Epithelial cell of prostate (primary cell): Measurements from ENCODE around the gene NAT16.

Experiments used
- DNase-seq: peaks from one replicate; pipeline ENCODE4 v3.0.0-alpha.2; 2011; ENCODE audit warnings: low read depth, low spot score
- H3K27ac ChIP-seq: fragments of 450-650 bp; 2 replicates; pipeline ENCODE4 v1.5.1; 2017; ENCODE audit warnings: mild to moderate bottlenecking

Gene NAT16

DNA sequence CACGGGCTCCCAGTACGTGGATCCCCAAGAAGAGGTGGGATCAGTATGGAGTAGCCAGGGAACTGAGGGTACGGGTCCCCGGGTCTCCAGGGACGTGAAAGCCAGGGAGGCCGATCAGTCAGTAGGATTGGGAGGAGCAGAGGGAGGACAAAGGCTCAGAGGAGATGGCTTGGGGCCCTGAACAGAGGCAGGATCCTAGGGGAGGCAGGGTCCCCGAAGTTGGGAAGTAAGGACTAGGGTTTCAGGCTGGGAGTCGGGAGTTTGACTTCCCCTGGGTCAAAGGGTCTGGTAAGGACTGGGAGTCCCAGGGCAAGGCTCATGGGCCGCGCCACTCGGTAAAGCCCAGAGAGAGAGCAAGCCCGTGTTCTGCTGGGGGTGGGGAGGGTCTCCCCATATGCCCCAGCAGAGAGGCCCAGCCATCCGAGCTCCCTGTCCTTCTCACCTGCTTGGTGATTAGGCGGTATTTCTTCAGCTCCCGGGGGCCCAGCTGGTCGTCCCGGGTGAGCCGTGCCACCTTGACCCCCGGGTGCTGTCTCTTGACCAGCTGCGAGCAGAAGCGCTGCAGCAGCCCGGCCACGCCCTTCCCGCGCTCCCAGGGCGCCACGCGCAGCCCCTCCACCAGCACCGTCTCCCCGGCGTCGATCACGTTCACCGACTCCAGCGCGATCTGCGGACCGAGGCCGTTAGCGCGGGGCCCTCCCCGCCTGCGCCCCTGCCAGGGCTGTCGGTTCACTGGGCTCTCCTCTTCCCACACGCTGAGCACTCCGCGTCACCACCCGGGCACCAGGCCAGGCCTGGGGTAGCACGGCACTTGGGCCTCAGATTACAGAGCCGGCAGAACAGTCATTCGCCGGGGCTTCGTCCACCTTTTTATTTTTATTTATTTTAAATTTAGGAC, 7.0 kb downstream of the NAT16 start:
- H3K27ac ChIP-seq, result no peak overlapping the region
- DNase-seq, result no peak

DNA sequence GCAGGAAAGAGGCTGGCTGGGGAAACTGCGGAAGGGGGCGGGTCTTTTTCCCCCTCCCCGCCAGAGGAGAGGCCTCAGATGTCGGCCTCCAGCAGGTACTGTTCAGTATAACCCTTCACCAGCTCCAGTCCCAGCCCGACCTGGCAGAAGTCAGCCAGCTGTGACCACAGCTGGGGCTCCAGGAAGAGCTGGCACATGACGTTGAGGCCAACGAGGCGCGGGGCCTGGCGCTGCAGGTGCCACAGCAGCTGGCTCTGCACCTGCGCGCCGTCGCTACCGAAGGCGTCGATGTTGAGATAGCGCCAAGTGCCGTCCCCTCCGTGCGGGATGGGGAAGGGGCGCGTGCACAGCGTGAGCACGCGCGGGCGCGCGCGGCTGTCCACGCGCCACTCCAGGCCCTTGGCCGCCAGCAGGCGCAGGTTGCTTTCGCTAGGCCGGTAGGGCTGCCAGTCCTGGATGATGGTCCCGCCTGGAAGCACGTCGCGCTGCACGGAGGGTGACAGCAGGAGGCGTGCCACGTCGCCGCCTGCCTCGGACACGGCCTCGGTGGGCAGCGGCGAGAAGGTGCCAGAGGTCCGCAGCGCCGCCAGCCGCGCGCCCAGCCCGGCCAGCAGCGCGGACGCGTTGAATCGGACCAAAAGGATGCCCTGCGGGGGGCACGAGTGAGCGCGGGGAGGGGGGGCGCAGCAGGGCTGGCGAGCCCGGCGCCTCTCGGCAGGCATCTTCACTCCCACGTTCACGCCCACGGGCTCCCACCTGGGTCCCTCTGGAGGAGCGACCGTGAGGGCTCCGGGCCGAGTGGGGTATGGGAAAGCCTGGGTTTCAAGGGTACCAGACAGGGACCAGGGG, 7.9 kb downstream of the NAT16 start:
- DNase-seq, result no peak
- no peak overlapping the region for H3K27ac ChIP-seq

DNA sequence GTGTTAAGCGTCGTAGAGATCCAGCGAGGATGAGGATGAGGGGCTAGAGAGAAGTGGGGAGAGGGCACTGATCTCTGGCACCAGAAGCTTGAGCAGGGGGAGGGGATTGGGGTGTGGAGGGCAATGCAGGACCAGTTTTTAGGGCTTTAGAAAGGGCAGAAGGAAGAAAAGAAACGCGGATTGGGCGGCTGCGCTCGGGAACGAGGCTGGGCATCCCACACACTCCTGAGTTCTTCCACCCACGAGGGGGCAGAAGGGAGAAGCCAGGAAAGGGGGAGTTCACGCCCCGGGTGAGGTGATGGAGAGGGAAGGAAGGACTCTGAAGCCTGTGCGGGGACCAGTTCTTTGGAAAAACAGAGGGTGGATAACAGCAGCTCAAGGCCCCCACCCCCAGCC, 8.7 kb downstream of the NAT16 start:
- no peak overlapping the region for H3K27ac ChIP-seq

DNA sequence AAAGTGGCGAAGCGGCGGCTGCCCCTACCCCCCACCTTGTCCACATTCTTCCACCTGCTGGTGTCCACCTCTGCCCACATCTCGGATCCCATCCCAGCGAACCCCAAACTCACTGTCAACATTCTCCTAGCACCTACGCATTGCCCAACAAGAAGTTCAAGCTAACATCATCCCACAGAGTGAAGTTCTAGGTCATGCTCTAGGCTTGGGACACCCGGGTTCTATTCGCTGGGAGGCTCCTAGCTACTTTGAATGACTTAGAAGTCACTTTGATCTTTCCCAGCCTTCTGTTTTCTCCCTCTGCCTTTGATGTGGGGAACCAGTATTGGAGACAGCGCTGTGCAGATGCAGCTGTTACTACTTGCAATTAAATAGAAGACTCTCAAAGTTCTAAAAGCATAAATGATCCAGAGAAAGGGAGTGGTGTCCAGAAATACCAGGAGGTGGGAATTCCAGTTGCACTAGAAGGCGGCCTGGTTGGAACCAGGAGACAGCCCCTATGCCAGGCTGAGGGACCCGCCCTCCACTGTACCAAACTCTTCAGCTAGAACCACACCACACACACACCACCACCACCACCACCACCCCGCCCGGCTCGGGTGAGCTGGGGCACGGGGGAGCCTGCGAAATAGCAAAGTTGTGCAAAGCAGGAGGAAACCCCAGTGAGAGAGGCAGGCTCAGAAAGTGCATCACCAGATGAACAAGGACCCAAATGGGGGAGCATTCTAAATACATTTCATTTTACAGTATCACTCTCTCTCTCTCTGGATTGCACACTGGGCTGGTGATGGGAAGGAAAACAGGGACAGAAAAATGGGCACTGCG, 9.3 kb downstream of the NAT16 start:
- H3K27ac ChIP-seq, result no peak overlapping the region
- no peak for DNase-seq

More for the DNA sequence above, 8.7 kb downstream of the NAT16 start:
- DNase-seq, result no peak

DNA sequence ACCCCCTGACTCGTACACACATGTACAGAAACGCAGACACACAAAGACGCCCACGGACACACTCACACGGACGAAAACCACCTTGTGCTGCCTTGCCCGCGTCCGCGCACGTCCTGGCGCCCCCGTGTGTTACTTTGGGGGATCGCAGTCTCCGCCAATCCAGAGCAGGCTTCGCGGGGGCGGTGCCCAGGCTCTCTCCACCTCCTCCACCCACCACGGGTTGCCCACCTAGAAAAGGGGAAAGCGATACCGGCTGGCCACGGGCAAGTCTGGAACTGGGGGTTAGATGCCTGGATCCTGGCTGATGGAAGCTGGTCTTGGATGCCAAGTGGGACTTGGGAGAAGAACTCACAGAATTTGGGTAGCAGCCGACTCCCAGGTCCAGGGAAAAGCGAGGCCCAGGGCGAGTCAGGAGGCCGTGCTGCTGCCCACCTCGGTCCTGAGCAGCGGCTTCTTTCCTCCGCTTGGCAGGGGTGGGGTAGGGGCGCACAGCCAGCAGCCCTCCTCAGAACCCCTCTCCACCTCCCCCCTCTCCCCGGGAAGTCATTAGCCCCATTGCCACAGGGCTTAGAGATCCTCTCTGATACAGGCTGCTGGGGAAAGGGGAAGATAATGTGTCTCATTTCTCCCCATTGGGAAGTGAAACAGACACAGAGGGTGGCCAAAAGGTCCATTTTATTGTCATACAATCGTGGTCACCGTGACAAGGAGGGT, 10.1 kb downstream of the NAT16 start:
- no peak for DNase-seq
- no peak overlapping the region for H3K27ac ChIP-seq

DNA sequence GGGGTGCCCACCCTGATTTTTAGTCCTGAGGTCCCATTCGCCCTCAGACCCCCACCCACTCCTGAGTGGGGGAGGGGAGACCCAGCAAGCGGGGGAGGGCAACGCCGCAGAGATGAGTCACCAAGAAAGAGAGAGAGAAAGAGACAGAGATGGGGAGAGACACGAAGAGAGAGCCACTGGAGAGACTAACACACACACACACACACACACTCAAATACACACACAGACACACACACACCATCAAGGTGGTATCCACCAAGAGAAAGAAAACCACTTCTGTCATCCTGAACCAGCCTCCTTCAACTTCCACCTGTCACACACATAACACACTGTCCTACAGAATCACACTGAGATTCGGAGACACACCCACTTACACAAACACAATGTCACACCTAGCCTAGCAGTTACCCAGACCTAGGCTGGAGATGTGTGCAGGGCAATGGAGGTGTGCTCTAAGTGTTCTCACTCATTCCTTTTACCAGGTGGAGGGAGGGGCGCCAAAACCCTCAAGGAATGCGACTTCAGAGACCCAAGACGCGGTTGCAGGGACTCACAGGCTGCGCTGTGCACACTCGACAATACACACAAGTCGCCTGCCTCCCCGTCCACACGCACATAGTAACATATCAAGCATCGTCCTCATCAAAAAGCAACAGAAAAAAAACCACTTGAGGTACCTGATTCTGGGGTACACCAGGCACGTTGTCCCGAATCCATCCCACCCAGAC, 10.8 kb downstream of the NAT16 start:
- H3K27ac ChIP-seq, result no peak overlapping the region
- DNase-seq, result no peak

DNA sequence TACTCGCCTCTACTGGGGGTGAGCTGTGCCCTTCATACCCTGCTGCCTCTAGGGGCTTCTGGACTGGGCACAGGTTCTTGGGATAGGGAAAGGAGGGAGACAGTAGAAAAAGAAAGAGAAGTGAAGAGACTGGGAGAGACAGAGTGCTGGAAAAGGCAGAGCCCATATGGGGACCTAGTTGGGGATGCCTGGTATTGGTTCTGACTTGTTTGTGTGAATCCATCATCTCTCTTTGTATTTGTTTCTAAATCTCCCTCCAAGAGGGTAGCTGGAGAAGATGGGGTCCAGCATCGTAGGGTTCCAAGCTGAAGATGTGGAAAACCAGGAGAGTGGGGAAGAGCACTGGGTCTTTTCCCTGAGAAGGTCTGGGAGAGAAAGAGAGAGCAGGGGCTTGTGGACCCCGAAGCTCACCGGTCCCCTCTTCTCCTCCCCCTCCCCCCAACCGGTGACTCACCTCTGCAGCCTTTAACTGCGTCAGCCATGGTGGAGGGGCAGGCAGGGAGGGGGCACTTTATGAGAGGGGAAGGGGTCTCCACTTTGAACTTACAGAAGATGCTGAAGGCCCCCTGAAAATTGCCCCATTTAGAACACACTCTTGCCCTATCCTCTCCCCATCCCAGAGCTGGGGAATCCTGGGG, 11.6 kb downstream of the NAT16 start:
- DNase-seq, result no peak
- no peak overlapping the region for H3K27ac ChIP-seq

DNA sequence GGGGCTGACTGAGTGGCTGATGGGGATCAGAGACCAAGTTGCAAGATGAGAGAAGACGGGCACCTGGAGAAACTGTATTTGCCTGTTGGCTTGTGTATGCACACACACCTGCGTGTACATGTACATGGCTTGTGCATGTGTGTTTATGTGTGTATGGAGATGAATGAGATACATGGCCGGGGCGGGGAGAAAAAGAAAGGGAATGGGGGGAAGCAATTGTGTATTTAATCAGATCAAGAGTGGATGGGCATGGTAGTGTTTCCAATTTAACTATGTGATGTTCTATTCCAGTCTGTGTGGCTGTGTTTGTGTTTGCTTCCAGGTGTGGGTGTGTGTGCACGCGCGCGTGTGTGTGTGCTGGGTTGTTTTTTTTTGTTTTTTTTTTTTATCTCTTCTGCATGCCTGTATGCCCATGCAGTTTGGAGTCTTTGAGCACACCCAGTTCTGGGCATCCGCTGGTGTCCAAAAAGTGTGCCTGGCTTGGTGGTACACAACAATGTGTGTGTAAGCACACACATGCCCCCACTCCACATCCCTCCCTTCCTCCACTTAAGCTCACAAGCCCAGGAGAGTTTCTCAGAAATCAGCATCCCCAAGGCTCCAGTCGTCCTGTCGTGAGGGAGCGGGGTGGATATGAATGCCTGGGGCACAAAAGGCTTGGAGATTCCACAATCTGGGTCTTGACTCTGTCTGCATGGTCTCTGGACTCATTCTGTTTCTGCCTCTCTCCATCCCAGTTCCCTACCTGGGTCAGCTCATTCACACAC, 12.3 kb downstream of the NAT16 start:
- no peak overlapping the region for H3K27ac ChIP-seq
- DNase-seq, result no peak

DNA sequence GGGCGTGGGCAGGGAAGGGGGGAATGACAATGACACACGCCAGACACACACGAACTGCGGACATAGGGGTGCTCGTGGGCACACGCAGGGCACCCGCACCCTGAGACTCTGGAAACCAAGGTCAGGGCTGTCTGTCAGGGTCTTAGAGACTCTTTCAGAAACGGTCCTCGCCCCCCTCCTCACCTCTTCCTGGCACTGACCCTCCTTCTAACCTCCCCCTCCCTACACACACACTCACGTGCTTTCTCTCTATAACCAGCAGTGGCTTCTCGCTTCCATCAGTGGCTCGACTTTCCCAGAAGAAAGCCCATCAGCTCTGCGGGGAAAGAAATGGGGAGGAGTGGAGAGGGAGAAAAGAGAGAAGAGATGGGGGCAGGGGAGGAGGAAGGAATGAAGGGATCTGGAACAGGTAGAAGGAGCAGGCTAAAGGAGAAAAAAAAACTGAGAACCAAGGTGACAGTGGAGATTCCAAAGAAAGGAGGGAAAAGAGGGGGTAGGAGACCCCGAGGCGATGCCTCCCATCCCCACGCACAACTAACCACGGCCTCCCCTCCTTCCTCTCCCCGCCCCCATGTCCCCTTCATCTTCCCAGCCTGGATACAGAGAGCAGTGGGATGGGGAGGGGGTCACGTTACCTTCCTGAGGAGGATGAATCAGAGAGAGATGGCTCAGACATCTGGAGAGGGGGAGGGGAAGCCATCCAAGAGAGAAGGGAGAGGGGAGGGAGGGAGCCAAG, 13.0 kb downstream of the NAT16 start:
- no peak for DNase-seq
- H3K27ac ChIP-seq, result no peak overlapping the region

DNA sequence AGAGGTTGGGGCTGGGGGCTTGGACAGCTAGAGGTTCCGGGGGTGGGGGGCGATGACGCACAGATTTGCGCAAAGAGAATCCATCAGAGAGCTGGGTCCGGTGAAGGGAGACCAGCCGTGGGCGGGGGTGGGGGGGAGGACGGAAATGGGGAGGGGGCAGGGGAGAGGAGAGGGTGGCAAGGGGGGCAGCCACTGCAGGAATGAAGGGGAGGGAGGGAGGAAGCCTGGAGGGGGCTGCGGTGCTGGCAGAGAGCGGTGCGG, 13.5 kb downstream of the NAT16 start:
- DNase-seq, result no peak

DNA sequence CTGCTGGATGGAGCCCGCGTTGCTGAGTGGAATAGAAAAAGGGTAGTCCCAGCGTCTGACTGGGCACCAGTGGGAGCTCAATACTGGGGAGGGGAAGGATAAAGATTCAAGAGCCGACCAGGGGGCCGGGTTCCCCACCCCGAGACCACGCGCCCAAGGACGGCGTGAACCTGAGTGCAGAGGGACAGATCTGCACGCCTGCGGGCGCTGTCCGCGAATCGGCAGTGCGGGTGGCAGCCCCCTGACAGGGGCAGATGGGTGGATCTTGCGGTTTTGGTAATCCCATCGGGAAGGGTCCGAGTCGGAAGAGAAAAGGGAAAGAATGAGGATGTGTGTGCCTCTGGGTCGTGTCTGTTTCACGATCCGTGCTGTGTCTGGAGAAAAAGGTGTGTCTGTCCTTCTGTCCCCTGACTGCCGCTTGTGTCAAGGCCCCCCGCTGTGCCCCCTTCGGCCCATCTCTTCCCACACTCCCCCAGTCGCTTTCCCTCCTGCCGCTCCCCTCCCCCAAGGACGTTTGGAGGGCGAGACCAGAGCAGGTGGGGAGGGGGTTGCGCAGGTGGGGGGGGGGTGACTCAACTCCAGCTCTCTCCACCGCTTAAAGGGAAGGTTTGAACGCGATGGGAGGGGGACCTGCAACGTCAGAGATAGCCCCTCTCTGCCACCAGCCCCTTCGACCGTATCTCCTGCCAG, 14.0 kb downstream of the NAT16 start:
- no peak overlapping the region for H3K27ac ChIP-seq
- no peak for DNase-seq

More for the DNA sequence above, 13.5 kb downstream of the NAT16 start:
- no peak overlapping the region for H3K27ac ChIP-seq

DNA sequence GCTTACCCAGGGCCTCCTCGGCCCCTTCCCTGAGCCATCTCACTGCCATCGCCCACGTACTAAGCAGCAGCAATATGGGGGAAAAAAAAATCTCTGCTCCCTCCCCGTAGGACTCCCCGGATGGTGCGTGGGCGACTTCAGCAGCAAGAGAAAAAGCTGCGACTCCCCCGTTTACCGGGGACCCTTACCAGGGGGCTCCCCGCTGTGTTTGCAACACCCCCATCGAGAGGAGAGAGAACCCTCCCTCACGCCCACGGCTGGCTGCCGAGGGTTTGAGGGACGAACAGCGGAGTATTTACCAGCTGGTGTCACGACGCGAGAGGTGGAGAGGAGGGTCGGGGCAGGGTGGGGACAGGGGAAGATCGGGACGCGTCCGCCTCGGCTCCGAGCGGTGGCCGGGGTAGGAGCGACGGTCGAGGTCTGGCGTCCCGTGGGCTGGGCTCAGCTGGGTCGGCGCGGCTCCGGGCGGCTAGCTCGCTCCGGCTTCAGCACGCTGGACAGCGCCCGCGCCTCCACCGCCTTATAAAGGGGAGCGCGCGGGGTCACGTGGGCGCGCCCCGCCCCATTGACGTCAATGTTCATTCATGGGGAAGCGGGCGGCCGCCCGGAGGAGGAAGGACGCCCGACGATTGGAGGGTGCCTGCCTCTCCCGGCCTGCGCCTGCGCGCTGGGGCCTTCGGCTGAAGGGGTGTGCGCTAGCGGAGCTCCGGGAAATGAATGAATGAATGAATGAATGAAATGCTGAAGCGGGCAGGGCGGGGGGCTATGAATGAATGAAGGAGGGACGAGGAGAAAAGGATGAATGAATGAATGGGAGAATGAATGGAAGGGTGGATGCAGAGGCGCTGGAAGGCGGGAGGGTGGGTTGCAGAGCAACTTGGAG, 14.8 kb downstream of the NAT16 start, which contains the start of gene VGF:
Gene VGF (minus strand): TSS at position 495 of the 883 bp plus-strand sequence. CDS start 726 bp downstream, outside the sequence.
- no peak within 1 kb of the TSS for H3K27ac ChIP-seq
- peak; percentile 66 for DNase-seq

DNA sequence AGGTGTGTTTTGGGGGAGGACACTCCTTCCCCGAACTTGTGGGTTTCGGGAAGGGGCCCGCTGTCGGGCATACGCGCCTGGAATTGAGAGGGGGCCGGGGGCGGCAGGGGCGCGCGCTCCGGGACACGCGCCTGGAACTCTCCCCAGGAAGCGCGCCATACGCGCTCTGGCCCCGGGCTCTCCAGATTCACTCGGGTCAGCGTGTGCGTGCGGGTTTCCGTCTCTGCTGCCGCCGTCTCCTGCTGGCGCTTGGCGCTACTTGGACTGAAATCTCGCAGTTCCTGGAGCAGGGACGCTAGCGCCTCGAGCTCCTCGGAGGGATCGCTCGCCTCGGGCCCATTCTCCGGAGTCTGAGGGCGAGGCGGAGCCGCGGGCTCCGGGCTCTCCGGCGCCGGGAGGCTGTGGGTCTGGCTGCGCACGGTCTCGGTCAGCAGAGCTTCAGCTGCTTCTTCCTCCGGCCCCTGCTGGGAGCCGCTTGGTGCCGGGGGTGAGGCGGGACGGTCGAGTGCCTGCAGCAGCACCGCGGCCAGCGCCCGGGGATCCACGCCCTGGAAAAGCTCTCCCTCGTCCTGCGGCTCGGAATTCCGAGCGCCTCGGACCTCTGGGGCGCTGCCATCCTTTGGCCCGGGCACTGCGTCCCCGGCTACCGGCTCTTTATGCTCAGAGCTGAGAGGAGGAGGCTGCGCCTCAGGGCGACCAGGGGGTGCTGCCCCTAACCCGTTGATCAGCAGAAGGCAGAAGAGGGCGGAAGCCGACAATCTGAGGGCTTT, 15.8 kb downstream of the NAT16 start:
- no peak for DNase-seq
- H3K27ac ChIP-seq, result peak overlapping the region; percentile 47

DNA sequence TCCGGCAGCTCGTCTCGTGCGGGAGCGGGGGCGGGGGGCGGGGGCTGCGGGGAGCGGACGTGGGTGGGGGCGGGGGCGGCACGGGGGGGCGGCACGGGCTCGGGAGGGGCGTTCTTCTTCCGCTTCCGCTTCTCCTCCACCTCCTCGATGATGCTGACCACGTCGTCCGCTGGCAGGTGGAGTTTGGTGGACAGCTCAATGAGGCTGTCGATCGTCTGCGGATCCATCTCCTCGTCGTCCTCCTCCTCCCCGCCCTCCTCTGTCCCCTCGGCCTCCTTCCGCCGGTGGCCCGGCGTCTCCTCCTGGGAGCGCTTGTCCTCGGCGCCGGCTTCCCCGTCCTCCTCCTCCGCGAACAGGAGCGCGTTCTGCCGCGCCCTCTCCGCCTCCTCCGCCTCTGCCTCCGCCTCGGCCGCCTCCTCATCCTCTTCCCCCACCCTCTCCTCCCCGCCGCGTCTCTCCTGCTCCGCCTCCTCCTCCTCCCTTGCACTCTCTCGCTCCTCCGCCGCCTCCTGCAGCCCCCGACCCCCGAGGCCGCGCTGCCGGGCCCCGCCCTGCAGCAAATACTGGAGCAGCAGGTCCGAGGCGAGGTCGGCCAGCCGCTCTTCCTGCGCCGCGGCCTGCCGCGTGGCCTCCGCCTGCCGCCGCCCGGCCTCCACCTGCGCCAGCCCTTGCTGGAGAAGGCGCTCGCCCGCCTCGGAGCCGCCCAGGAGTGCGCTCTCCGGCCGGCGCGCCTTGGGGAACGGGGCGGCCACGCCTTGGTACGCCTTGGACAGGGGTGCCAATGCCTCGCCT, 16.6 kb downstream of the NAT16 start:
- no peak for DNase-seq
- H3K27ac ChIP-seq, result peak overlapping the region; percentile 47
